HFFc6 (cell line): ENCODE measurements around the gene DISP2. TPM values are rescaled to one million over a fixed set of nuclear protein-coding genes. Genes with fewer than 3 reads are reported as not detected.
A peak's percentile ranks its signal among the peaks of the same experiment; 100 is the strongest.

Experiments
- DNase-seq: peaks from one replicate; pipeline ENCODE4 v3.0.0-alpha.2; 2018
- H3K27ac Mint-ChIP-seq: 2 replicates; pipeline ENCODE4 v1.8.0; 2020; ENCODE audit warnings: mild to moderate bottlenecking, mixed read lengths
- H3K27me3 Mint-ChIP-seq: 2 replicates; pipeline ENCODE4 v1.8.0; 2021; ENCODE audit warnings: mild to moderate bottlenecking, moderate library complexity, mixed read lengths; ENCODE audit not compliant: insufficient read depth
- H3K36me3 Mint-ChIP-seq: 2 replicates; pipeline ENCODE4 v1.8.0; 2021; ENCODE audit warnings: low read depth, mixed read lengths
- H3K4me1 Mint-ChIP-seq: 2 replicates; pipeline ENCODE4 v1.8.0; 2020; ENCODE audit warnings: low read depth, mixed read lengths
- H3K4me3 Mint-ChIP-seq: 2 replicates; pipeline ENCODE4 v1.8.0; 2020; ENCODE audit warnings: mild to moderate bottlenecking, moderate library complexity, mixed read lengths
- H3K9me3 Mint-ChIP-seq: 2 replicates; pipeline ENCODE4 v1.8.0; 2020; ENCODE audit warnings: mild to moderate bottlenecking, mixed read lengths
- long read RNA-seq: library from polyadenylated mRNA; unstranded; transcript quantifications from one replicate; pipeline ENCODE4 v2.0.0, GENCODE V29; 2019
- total RNA-seq, 6 experiments: library from RNA; stranded (reverse); fragmentation: NEBNext Ultra II Directional; extraction: Animal tissue kit (Norgen Biotek cat#: 25700); gene quantifications; 2 replicates in 1 of 6; 3 replicates in 5 of 6; pipeline ENCODE4 v1.2.3, GENCODE V29; 2021
- TF ChIP-seq, protein P1 (sequence below): fragments of 200-600 bp; sonication (generic); IDR thresholded peaks from 2 replicates; pipeline ENCODE4 v1.5.0; 2021; ENCODE audit warnings: antibody characterized with exemption, mild to moderate bottlenecking

The DISP2 gene, protein sequence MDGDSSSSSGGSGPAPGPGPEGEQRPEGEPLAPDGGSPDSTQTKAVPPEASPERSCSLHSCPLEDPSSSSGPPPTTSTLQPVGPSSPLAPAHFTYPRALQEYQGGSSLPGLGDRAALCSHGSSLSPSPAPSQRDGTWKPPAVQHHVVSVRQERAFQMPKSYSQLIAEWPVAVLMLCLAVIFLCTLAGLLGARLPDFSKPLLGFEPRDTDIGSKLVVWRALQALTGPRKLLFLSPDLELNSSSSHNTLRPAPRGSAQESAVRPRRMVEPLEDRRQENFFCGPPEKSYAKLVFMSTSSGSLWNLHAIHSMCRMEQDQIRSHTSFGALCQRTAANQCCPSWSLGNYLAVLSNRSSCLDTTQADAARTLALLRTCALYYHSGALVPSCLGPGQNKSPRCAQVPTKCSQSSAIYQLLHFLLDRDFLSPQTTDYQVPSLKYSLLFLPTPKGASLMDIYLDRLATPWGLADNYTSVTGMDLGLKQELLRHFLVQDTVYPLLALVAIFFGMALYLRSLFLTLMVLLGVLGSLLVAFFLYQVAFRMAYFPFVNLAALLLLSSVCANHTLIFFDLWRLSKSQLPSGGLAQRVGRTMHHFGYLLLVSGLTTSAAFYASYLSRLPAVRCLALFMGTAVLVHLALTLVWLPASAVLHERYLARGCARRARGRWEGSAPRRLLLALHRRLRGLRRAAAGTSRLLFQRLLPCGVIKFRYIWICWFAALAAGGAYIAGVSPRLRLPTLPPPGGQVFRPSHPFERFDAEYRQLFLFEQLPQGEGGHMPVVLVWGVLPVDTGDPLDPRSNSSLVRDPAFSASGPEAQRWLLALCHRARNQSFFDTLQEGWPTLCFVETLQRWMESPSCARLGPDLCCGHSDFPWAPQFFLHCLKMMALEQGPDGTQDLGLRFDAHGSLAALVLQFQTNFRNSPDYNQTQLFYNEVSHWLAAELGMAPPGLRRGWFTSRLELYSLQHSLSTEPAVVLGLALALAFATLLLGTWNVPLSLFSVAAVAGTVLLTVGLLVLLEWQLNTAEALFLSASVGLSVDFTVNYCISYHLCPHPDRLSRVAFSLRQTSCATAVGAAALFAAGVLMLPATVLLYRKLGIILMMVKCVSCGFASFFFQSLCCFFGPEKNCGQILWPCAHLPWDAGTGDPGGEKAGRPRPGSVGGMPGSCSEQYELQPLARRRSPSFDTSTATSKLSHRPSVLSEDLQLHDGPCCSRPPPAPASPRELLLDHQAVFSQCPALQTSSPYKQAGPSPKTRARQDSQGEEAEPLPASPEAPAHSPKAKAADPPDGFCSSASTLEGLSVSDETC (N-terminal part only)
- under 1 TPM; 0.03 to 0.26 (median 0.21) TPM for total RNA-seq
- long read RNA-seq, result 0 reads

DNA sequence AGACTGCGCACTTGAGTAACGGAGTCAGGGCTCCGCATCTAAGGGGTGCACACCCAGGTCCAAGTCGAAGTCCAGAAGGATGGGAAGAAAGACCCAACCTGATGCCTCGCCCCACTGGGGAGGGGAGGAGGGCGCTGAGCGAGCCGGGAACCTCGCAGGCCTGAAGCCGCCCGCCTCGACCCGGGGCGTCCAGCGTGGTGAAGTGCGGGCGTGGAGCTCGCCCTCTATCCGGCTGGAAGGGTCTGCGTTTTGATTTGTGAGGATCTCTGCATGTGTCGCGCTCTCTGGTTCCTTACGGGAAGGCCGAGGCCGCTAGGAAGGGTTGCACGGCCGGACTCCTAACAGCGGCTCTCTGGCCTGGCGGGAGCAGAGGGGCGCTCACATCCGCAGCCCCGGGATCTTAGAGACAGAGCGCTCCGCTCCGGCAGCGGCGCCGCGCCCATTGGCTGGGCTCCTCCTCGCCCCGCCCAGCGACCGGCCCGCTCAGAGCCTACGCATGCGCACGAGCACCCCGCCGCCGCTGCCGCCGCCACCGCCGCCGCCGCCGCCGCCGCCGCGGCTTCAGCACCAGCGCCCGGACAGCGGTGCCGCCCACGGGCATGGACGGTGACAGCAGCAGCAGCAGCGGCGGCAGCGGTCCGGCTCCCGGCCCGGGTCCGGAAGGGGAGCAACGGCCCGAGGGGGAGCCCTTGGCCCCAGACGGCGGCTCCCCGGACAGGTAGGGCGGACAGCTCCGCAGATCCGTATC is at the start of gene DISP2:
Gene DISP2 (plus strand): TSS at position 497 of the 748 bp plus-strand sequence. CDS start 103 bp downstream, at position 600.
- Mint-ChIP-seq H3K36me3 (no peaks in the 10 kb centered on the region), H3K27ac (no peak within 1 kb of the TSS), H3K4me1 (peaks cover 8% of the 10 kb centered on the region; the same call in 1 of the 2 replicates), H3K4me3 (peak within 1 kb of the TSS; percentile 83), H3K9me3 (no peaks in the 10 kb centered on the region), H3K27me3 (peaks cover 31% of the 10 kb centered on the region)
- DNase-seq, result peak; percentile 69
- TF ChIP-seq, protein P1, sequence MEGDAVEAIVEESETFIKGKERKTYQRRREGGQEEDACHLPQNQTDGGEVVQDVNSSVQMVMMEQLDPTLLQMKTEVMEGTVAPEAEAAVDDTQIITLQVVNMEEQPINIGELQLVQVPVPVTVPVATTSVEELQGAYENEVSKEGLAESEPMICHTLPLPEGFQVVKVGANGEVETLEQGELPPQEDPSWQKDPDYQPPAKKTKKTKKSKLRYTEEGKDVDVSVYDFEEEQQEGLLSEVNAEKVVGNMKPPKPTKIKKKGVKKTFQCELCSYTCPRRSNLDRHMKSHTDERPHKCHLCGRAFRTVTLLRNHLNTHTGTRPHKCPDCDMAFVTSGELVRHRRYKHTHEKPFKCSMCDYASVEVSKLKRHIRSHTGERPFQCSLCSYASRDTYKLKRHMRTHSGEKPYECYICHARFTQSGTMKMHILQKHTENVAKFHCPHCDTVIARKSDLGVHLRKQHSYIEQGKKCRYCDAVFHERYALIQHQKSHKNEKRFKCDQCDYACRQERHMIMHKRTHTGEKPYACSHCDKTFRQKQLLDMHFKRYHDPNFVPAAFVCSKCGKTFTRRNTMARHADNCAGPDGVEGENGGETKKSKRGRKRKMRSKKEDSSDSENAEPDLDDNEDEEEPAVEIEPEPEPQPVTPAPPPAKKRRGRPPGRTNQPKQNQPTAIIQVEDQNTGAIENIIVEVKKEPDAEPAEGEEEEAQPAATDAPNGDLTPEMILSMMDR, result no peak

DNA sequence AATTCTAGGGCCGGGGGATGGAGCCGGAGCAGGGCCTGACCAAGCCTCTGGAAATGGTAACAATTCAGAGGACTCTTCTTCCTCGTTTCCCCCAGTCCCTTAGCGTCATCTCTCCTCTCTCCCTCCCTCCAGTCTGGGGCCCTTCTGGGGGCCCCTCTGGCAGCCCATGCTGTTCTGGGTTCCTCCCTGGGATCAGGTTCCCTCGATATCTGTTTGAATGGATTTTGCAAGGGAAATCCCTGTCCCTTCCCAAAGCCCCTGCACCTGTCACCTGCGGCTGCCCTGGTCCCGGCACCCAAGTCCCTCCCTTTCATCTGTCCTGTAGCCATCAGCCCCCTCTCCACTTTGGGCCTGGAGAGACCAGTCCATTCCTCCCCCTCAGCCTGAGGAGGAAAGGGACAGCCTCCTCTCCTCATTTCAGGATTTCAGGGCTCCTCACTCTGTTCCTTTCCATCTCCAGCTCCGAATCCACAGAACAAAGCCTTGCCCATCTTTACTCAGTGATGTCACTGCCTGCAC is 48.6 kb upstream of the DISP2 start:
- TF ChIP-seq, protein P1, result no peak
- no peaks in the 10 kb centered on the region for H3K9me3 Mint-ChIP-seq
- no peak for DNase-seq
- H3K27me3 Mint-ChIP-seq, result peaks cover 16% of the 10 kb centered on the region
- no peak overlapping the region for H3K27ac Mint-ChIP-seq
- H3K4me1 Mint-ChIP-seq, result peaks cover 16% of the 10 kb centered on the region
- H3K4me3 Mint-ChIP-seq, result no peak overlapping the region
- no peaks in the 10 kb centered on the region for H3K36me3 Mint-ChIP-seq

DNA sequence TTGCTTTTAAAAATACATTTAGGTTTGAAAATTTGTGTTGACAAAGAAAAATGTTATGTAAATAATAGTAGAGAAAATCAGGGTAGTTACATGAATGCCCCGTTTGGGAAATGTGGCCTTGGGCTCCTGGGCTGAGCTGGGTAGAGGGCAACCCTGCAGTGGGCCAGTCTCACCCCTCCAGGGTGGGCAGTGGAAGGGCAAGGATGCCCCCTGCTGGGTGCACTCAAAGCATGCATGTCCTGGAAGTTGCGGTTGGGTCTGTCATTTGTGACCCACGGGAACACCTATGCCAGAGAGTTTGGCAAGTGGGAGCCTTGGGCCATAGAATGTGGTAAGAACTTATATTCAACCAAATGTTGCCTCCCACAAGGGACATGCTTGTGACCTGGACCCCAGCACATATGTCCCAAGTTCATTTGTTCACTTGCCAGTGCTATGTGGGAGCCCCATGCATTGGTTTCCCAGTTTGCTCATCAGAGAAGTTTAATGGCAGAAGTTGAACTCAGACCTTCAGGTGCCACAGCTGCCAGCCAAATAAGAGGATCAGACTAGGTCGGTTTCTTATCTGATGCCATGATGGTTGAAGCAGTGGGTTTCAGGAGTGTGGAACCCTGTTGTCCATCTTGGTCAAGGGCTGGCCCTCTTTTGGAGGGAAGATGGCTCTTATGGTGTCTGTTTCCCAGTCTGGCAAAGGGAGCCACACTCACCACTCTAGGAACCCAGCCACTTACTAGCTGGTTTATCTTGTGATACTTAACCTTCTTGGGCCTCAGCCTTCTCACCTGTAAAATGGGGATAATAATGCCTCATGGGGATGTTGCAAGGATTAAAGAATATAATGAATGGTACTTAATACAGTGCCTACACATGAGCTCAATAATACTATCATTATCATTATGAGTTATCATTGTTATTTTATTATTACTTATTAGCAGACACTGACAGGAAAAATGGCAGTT is 47.7 kb upstream of the DISP2 start:
- Mint-ChIP-seq H3K4me3 (no peak overlapping the region), H3K27me3 (peaks cover 14% of the 10 kb centered on the region), H3K36me3 (no peaks in the 10 kb centered on the region), H3K9me3 (no peaks in the 10 kb centered on the region), H3K4me1 (peaks cover 25% of the 10 kb centered on the region), H3K27ac (no peak overlapping the region)
- DNase-seq, result no peak
- TF ChIP-seq, protein P1, result peak; percentile 85

DNA sequence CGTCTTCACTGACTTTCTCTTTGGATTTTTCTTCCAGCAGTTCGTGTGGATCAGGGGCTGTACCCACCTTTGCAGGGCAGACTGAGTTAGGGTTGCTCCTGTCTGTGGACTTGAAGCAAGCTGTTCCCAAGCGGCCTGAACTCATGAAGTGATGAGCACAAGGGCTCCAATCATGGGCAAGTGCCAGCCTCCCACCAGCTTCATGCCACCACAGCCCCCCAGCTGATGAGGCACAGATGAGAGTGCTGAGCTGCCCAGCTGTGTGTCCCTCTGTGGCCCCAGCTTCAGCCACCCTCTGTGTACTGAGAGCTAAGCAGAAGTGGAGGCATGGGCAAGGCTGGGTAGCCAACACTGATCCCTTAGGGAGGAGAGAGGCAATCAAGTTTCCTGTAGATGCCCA is 47.0 kb upstream of the DISP2 start:
- DNase-seq, result no peak
- no peaks in the 10 kb centered on the region for H3K36me3 Mint-ChIP-seq
- peaks cover 32% of the 10 kb centered on the region for H3K4me1 Mint-ChIP-seq
- peaks cover 12% of the 10 kb centered on the region for H3K27me3 Mint-ChIP-seq
- TF ChIP-seq, protein P1, result no peak
- no peaks in the 10 kb centered on the region for H3K9me3 Mint-ChIP-seq
- H3K4me3 Mint-ChIP-seq, result no peak overlapping the region
- H3K27ac Mint-ChIP-seq, result no peak overlapping the region
